Measurements from ENCODE around the gene NDUFA9. TPM values are rescaled to one million over a fixed set of nuclear protein-coding genes. Genes with fewer than 3 reads are reported as not detected.

Gene NDUFA9
- total and polyA plus RNA-seq, 9 of the 15 experiments (the other 6 are each of a cell fraction or from before 2014, with no cell fraction given): 54.8 to 331 (median 108) TPM

- TF ChIP-seq HSF4 (CRISPR knock-in tag; IDR thresholded peaks at IDR 0.05; ENCODE audit: borderline replicate concordance): no peak
Measured at GRCh38 chr12:4653257-4653656, 4.3 kb downstream of the NDUFA9 start (continued).

- Histone ChIP-seq H3K4me3 (no peak overlapping the region), H3K9me3 (replicated peaks; ENCODE audit: control insufficient read depth, insufficient read depth, low read depth, low read length) (no peaks in the 10 kb centered on the region), H4K20me1 (replicated peaks; ENCODE audit: control insufficient read depth, insufficient read depth, low read length) (no peaks in the 10 kb centered on the region), H3K9ac (ENCODE audit: insufficient read depth in 1 of 2, low read depth in 2 of 2, low read length in 2 of 2) (no peak overlapping the region), H3K36me3 (ENCODE audit: control insufficient read depth, insufficient read depth, low read length) (peaks cover 59% of the 10 kb centered on the region; the same call in 2 of the 3 replicates), H3K79me2 (ENCODE audit: control insufficient read depth, insufficient read depth, low read length) (peaks cover 42% of the 10 kb centered on the region), H3K4me2 (ENCODE audit: insufficient read depth, low read length) (no peak overlapping the region), H3K4me1 (replicated peaks in 1 of 2; ENCODE audit: control insufficient read depth in 2 of 2, insufficient read depth in 2 of 2, low read length in 2 of 2) (no peaks in the 10 kb centered on the region; a peak in 2 of 5 replicates), H2AFZ (ENCODE audit: low read depth, low read length) (no peak overlapping the region), H3K9me1 (ENCODE audit: control insufficient read depth, insufficient read depth, low read length) (no peaks in the 10 kb centered on the region), H3K27me3 (ENCODE audit: control insufficient read depth in 2 of 2, insufficient read depth in 2 of 2, low read length in 2 of 2) (no peaks in the 10 kb centered on the region), H3K27ac (ENCODE audit: extremely low read depth, low read depth, low read length) (no peak overlapping the region)
- POLR2A ChIA-PET: no interaction called here
- CTCF ChIA-PET (ENCODE audit: low intra/inter-chr PET ratio): no interaction called here
- in situ Hi-C loops (cut with MboI): no loop called here
- BruUV-seq (replicated peaks): no TSS peak
- FAIRE-seq (no peak), ATAC-seq (no peak), DNase-seq (ENCODE audit: extremely low read depth in 1 of 4, low spot score in 3 of 4) (no peak)
- WGBS (ENCODE audit: insufficient coverage, low coverage, missing lambda C conversion rate): 92% methylated on average over 2 of the region's 2 CpGs
- intact Hi-C loops (cut with micrococcal nuclease): no loop called here
- TF ChIP-seq RBFOX2 (IDR thresholded peaks at IDR 0.05; ENCODE audit: low read depth, low read length): no peak
- no peak for TF ChIP-seq KLF10 (CRISPR knock-in tag; IDR thresholded peaks at IDR 0.05)
- no peak for TF ChIP-seq ZNF507 (tag; conservative IDR thresholded peaks at IDR 0.05)
- no peak for TF ChIP-seq PRMT5 (CRISPR knock-in tag; IDR thresholded peaks at IDR 0.05)
- TF ChIP-seq KLF16 (IDR thresholded peaks at IDR 0.05): no peak
- TF ChIP-seq PATZ1 (CRISPR knock-in tag; IDR thresholded peaks at IDR 0.05; ENCODE audit: borderline replicate concordance): no peak
- no peak for TF ChIP-seq ZFPM2 (CRISPR knock-in tag; IDR thresholded peaks at IDR 0.05)
- no peak for TF ChIP-seq RAD21 (CRISPR knock-in tag; conservative IDR thresholded peaks at IDR 0.05 in 1 of 2, IDR thresholded peaks at IDR 0.05 in 1 of 2)
- no peak for TF ChIP-seq CXXC5 (CRISPR knock-in tag; IDR thresholded peaks at IDR 0.05)
- TF ChIP-seq JUN (IDR thresholded peaks at IDR 0.05; ENCODE audit: borderline replicate concordance, low read depth, low read length): no peak
- no peak for TF ChIP-seq JUN (CRISPR knock-in tag; IDR thresholded peaks at IDR 0.05; ENCODE audit: borderline replicate concordance)
- TF ChIP-seq PRDM10 (IDR thresholded peaks at IDR 0.05; ENCODE audit: partially characterized antibody): no peak
- no peak for TF ChIP-seq GATAD2B (IDR thresholded peaks at IDR 0.05; ENCODE audit: borderline replicate concordance)
- no peak for TF ChIP-seq ZNF766 (CRISPR knock-in tag; conservative IDR thresholded peaks at IDR 0.05)
- TF ChIP-seq KDM2B (CRISPR knock-in tag; IDR thresholded peaks at IDR 0.05): no peak
Measured at GRCh38 chr12:4653691-4654090, 4.8 kb downstream of the NDUFA9 start.
